SK-N-SH (cell line): ENCODE data around the gene ABCA1. TPM values are rescaled to one million over a fixed set of nuclear protein-coding genes. Genes with fewer than 3 reads are reported as not detected.

Experiments
- CTCF ChIA-PET: fragments of 300-600, 350-600 bp; formaldehyde crosslinking; extraction: SDS; loops from one replicate; lab custom pipeline; 2021; lab: Yijun Ruan, JAX
- POLR2A ChIA-PET: fragments of 350-600 bp; sonication (Branson Sonifier 250); formaldehyde crosslinking; extraction: SDS; loops from one replicate; lab custom pipeline; 2020; ENCODE audit warnings: antibody characterized with exemption, inconsistent platforms; lab: Yijun Ruan, JAX
- DNase-seq: peaks from one replicate; pipeline ENCODE4 v3.0.0; 2012
- H2AFZ ChIP-seq: fragments of 200-600 bp; sonication (generic); 2 replicates; pipeline ENCODE4 v1.8.1; 2016; ENCODE audit warnings: antibody characterized with exemption, mild to moderate bottlenecking, low read depth
- H3F3A ChIP-seq: fragments of 200-600 bp; sonication (generic); replicated peaks from 2 replicates; pipeline ENCODE3; 2016; ENCODE audit warnings: antibody characterized with exemption, mild to moderate bottlenecking; ENCODE audit not compliant: insufficient read depth
- H3K27ac ChIP-seq, 2 experiments: fragments of 200-500 bp in 1 of 2; fragments of 200-600 bp in 1 of 2; sonication (Bioruptor generic) in 1 of 2; sonication (generic), shearing (Covaris generic) in 1 of 2; 2 replicates each; pipeline versions ENCODE4 v1.5.1 to v1.6.1; 2014 to 2016; ENCODE audit warnings: low read depth in 2 of 2, inconsistent platforms in 1 of 2, low read length in 1 of 2, mild to moderate bottlenecking in 1 of 2, mixed read lengths in 1 of 2
- H3K27me3 ChIP-seq: fragments of 200-600 bp; sonication (generic), shearing (Covaris generic); 2 replicates; pipeline ENCODE4 v1.6.1; 2016; ENCODE audit warnings: mixed run types; ENCODE audit not compliant: insufficient read depth
- H3K36me3 ChIP-seq, 2 experiments: fragments of 200-500 bp in 1 of 2; fragments of 200-600 bp in 1 of 2; sonication (Bioruptor generic) in 1 of 2; sonication (generic) in 1 of 2; replicated peaks in 1 of 2; 2 replicates each; pipeline versions ENCODE3 to v1.5.1; 2014 to 2016; ENCODE audit warnings: low read length in 1 of 2, mild to moderate bottlenecking in 1 of 2; ENCODE audit not compliant: insufficient read depth in 2 of 2, control insufficient read depth in 1 of 2
- H3K4me1 ChIP-seq, 2 experiments: fragments of 200-500 bp in 1 of 2; fragments of 200-600 bp in 1 of 2; sonication (Bioruptor generic) in 1 of 2; sonication (generic), shearing (Covaris generic) in 1 of 2; 2 replicates each; pipeline versions ENCODE4 v1.5.1 to v1.6.1; 2014 to 2016; ENCODE audit warnings: low read depth in 1 of 2, low read length in 1 of 2, mixed run types in 1 of 2; ENCODE audit not compliant: insufficient read depth in 2 of 2, control insufficient read depth in 1 of 2
- H3K4me2 ChIP-seq: fragments of 200-600 bp; sonication (generic), shearing (Covaris generic); 2 replicates; pipeline ENCODE4 v1.6.1; 2017; ENCODE audit warnings: mixed run types
- H3K4me3 ChIP-seq, 2 experiments: fragments of 200-500 bp in 1 of 2; fragments of 200-600 bp in 1 of 2; sonication (Bioruptor generic) in 1 of 2; sonication (generic), shearing (Covaris generic) in 1 of 2; 2 replicates each; pipeline versions ENCODE4 v1.5.1 to v1.8.1; 2014 to 2016; ENCODE audit warnings: low read depth in 2 of 2, inconsistent platforms in 1 of 2, low read length in 1 of 2, mild to moderate bottlenecking in 1 of 2, mixed read lengths in 1 of 2, moderate library complexity in 1 of 2
- H3K79me2 ChIP-seq: fragments of 200-600 bp; sonication (generic); 2 replicates; pipeline ENCODE4 v1.8.1; 2017; ENCODE audit warnings: mild to moderate bottlenecking; ENCODE audit not compliant: insufficient read depth
- H3K9ac ChIP-seq: fragments of 200-600 bp; sonication (generic); 2 replicates; pipeline ENCODE4 v1.6.1; 2017; ENCODE audit warnings: mixed run types
- H3K9me2 ChIP-seq: fragments of 200-600 bp; sonication (generic); 2 replicates; pipeline ENCODE4 v1.6.1; 2017; ENCODE audit warnings: mixed run types
- H3K9me3 ChIP-seq: fragments of 200-600 bp; sonication (generic); 2 replicates; pipeline ENCODE4 v1.6.1; 2017; ENCODE audit warnings: mixed run types, mild to moderate bottlenecking, moderate library complexity
- H4K20me1 ChIP-seq: fragments of 200-600 bp; sonication (generic); 2 replicates; pipeline ENCODE4 v1.6.1; 2017; ENCODE audit warnings: mild to moderate bottlenecking, mixed run types; ENCODE audit not compliant: insufficient read depth
- EP300 ChIP-seq, 2 experiments: IDR thresholded peaks; 2 replicates each; pipeline versions ENCODE4 v1.4.0 to v1.6.1; 2012; ENCODE audit warnings: borderline replicate concordance in 1 of 2, low read depth in 1 of 2, low read length in 1 of 2
- FOXJ3 ChIP-seq: sonication (generic); formaldehyde crosslinking; IDR thresholded peaks from 2 replicates; pipeline ENCODE4 v1.5.1; 2020; ENCODE audit warnings: mild to moderate bottlenecking, missing genetic modification reagents
- GABPA ChIP-seq: IDR thresholded peaks from 2 replicates; pipeline ENCODE4 v1.4.0; 2012; ENCODE audit warnings: low read depth, mild to moderate bottlenecking
- JUND ChIP-seq: IDR thresholded peaks from 2 replicates; pipeline ENCODE4 v1.4.0; 2012
- MXI1 ChIP-seq: IDR thresholded peaks from 2 replicates; pipeline ENCODE4 v1.6.1; 2012; ENCODE audit warnings: mild to moderate bottlenecking, low read depth, low read length, improper control_type of control experiment
- NFIC ChIP-seq: IDR thresholded peaks from 2 replicates; pipeline ENCODE4 v1.4.0; 2012; ENCODE audit warnings: borderline replicate concordance
- RCOR1 ChIP-seq: fragments of 150-350 bp; IDR thresholded peaks from 2 replicates; pipeline ENCODE4 v1.6.1; 2017; ENCODE audit warnings: antibody characterized with exemption, low read length
- RFX5 ChIP-seq: IDR thresholded peaks from 2 replicates; pipeline ENCODE4 v1.6.1; 2012; ENCODE audit warnings: mild to moderate bottlenecking, improper control_type of control experiment, low read length
- RXRA ChIP-seq: IDR thresholded peaks from 2 replicates; pipeline ENCODE4 v1.4.0; 2012; ENCODE audit warnings: low read depth, mild to moderate bottlenecking, borderline replicate concordance
- TAF1 ChIP-seq: IDR thresholded peaks from 2 replicates; pipeline ENCODE4 v1.6.1; 2012; ENCODE audit warnings: low read depth, mild to moderate bottlenecking, low read length, moderate library complexity, borderline replicate concordance
- TCF12 ChIP-seq: IDR thresholded peaks from 2 replicates; pipeline ENCODE4 v1.4.0; 2012
- YY1 ChIP-seq: IDR thresholded peaks from 2 replicates; pipeline ENCODE4 v1.4.0; 2012; ENCODE audit warnings: low read depth, mild to moderate bottlenecking
- WGBS: methylation state at CpG from one replicate; pipeline ENCODE4 v1.1.6; 2017; ENCODE audit warnings: low lambda C conversion rate; 5-methylcytosine and 5-hydroxymethylcytosine counted together
- polyA plus RNA-seq, 3 experiments: library from polyadenylated mRNA; depleted of rRNA; stranded (reverse); fragments of >200 nt; gene quantifications; 2 replicates each; pipeline ENCODE4 v1.2.3, GENCODE V29; 2012
- TF ChIP-seq, protein P1 (sequence below): IDR thresholded peaks from 2 replicates; pipeline ENCODE4 v1.4.0; 2012; ENCODE audit warnings: low read depth, borderline replicate concordance
- TF ChIP-seq, protein P2 (sequence below): IDR thresholded peaks from 2 replicates; pipeline ENCODE4 v1.4.0; 2012; ENCODE audit warnings: low read depth
- TF ChIP-seq, protein P3 (sequence below): fragments of 150-350 bp; IDR thresholded peaks from 2 replicates; pipeline ENCODE4 v1.6.1; 2017; ENCODE audit warnings: antibody characterized with exemption, low read length, low read depth, borderline replicate concordance

The ABCA1 gene
- polyA plus RNA-seq, 1 of the 3 experiments (the other 2 are of a cell fraction) = 5.3 TPM

DNA sequence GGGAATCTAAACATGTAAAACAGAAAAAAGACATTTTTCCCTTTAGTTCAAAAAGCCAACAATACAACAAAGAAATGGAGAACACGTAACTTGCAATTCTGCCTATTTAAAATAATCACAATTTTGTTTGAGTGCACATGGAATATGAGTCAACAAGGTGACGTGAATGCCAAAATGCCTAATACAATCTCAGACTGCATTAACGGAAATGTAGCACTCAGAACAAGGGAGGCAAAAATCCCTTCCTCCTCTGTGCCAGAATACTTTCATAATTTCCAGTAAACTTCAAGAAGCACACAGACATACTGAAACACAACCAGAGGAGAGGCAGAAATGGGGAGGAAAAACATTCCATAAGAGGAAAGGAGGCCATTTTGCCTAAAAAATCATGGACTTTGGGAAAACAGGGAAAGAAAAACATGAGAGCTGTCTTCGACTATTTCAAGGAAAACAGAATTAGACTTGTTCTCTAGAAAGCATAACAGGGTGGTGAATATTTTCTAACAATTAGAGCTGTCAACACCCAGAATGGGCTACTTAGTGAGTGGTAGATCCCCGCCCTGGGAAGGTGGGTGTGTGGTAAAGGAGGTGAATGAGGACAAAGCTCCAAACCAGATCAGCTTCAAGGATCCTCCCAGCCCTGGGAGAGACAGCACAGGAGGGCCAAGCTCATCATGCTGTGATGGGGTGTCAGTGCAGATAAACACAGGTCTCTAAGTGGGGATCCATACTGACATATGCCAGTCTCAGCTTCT, 48.2 kb downstream of the ABCA1 start:
- Histone ChIP-seq H3K4me3 (no peak overlapping the region), H3K9me3 (no peaks in the 10 kb centered on the region), H4K20me1 (no peaks in the 10 kb centered on the region), H3K79me2 (no peaks in the 10 kb centered on the region), H3K27me3 (no peaks in the 10 kb centered on the region), H3F3A (no peaks in the 10 kb centered on the region), H3K4me2 (no peak overlapping the region), H3K36me3 (peaks cover 0 to 2% of the 10 kb centered on the region in 2 experiments), H3K9ac (no peak overlapping the region), H3K4me1 (peaks cover 0 to 23% of the 10 kb centered on the region in 2 experiments; a peak in 1 of 4 replicates), H2AFZ (peak overlapping the region; percentile 54; the same call in 1 of the 2 replicates), H3K27ac (peak overlapping the region; percentile 25 to 64; a peak in 3 of 4 replicates), H3K9me2 (no peaks in the 10 kb centered on the region)
- ChIA-PET POLR2A (no interaction called here), CTCF (interaction anchor here (0.7 to 1.6 kb wide), 2 partner anchors 11 to 39 kb away, joined by 3 to 8 read pairs; no protein-coding TSS in a partner anchor)
- TF ChIP-seq MXI1 = no peak
- TF ChIP-seq RXRA = no peak
- TF ChIP-seq, protein P1, sequence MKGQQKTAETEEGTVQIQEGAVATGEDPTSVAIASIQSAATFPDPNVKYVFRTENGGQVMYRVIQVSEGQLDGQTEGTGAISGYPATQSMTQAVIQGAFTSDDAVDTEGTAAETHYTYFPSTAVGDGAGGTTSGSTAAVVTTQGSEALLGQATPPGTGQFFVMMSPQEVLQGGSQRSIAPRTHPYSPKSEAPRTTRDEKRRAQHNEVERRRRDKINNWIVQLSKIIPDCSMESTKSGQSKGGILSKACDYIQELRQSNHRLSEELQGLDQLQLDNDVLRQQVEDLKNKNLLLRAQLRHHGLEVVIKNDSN = no peak
- peak; percentile 29; the same call in 1 of the 2 replicates for TF ChIP-seq TCF12
- TF ChIP-seq NFIC = 0 out of 2 replicates have a peak, but pooled peaks have one; percentile 6
- TF ChIP-seq, protein P2, sequence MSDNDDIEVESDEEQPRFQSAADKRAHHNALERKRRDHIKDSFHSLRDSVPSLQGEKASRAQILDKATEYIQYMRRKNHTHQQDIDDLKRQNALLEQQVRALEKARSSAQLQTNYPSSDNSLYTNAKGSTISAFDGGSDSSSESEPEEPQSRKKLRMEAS = no peak
- peak in 1 of 2 experiments; percentile 7; a peak in 1 of 4 replicates for TF ChIP-seq EP300 (IDR thresholded peaks at IDR 0.05; ENCODE audit: borderline replicate concordance in 1 of 2, low read depth in 1 of 2, low read length in 1 of 2)
- peak; percentile 29; the same call in 1 of the 2 replicates for TF ChIP-seq JUND
- no peak for TF ChIP-seq YY1
- 70% methylated on average over 5 of the region's 5 CpGs for WGBS
- DNase-seq = no peak

- Histone ChIP-seq H4K20me1 (no peaks in the 10 kb centered on the region), H3K9me3 (no peaks in the 10 kb centered on the region), H3F3A (peaks cover 25% of the 10 kb centered on the region), H3K79me2 (no peaks in the 10 kb centered on the region), H3K9ac (no peak overlapping the region), H3K4me2 (no peak overlapping the region), H3K36me3 (no peaks in the 10 kb centered on the region), H3K27ac (no peak overlapping the region), H2AFZ (no peak overlapping the region), H3K27me3 (no peaks in the 10 kb centered on the region), H3K4me3 (no peak overlapping the region), H3K9me2 (no peaks in the 10 kb centered on the region), H3K4me1 (peaks cover 13 to 20% of the 10 kb centered on the region in 2 experiments)
- WGBS = 100% methylated on average over 1 of the region's 1 CpG
- CTCF ChIA-PET = interaction anchor here (6.2 kb wide), 1 partner anchor 13 kb away, joined by 40 read pairs; no protein-coding TSS in a partner anchor
- POLR2A ChIA-PET = no interaction called here
- TF ChIP-seq, protein P3, sequence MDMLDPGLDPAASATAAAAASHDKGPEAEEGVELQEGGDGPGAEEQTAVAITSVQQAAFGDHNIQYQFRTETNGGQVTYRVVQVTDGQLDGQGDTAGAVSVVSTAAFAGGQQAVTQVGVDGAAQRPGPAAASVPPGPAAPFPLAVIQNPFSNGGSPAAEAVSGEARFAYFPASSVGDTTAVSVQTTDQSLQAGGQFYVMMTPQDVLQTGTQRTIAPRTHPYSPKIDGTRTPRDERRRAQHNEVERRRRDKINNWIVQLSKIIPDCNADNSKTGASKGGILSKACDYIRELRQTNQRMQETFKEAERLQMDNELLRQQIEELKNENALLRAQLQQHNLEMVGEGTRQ = no peak
- TF ChIP-seq JUND (no peak), RCOR1 (no peak), TAF1 (no peak), MXI1 (no peak), GABPA (no peak), FOXJ3 (no peak), RFX5 (no peak), EP300 (IDR thresholded peaks at IDR 0.05; ENCODE audit: borderline replicate concordance in 1 of 2, low read depth in 1 of 2, low read length in 1 of 2) (no peak)
- no peak for DNase-seq
Observed at GRCh38 chr9:104876587-104876986, 51.4 kb downstream of the ABCA1 start.
